GM19397 (cell line): ENCODE data around the gene GEN1.

Experiments
- ATAC-seq: cut with Tn5 transposase; IDR thresholded peaks from one replicate; pipeline ENCODE4 v1.9.1; 2021; ENCODE audit warnings: mild to moderate bottlenecking, moderate library complexity; ENCODE audit not compliant: unreplicated experiment

Gene GEN1

GRCh38 chr2:17753803-17754663, at the start of gene GEN1, which contains the start of gene SMC6:
TSS of gene GEN1 (plus strand) at chr2:17754138. CDS start at chr2:17759944, 5,806 bp downstream.
TSS of gene SMC6 (minus strand) at chr2:17753810. CDS start at chr2:17745946, 7,864 bp downstream.
- peak; percentile 76 for ATAC-seq

GRCh38 chr2:17706845-17707244, 47.1 kb upstream of the GEN1 start:
- ATAC-seq = no peak

GRCh38 chr2:17708501-17708900, 45.4 kb upstream of the GEN1 start:
- ATAC-seq = no peak

- no peak for ATAC-seq
These were observed 44.0 kb upstream of the GEN1 start for GRCh38 chr2:17709897-17710296.

GRCh38 chr2:17710547-17711248, 43.2 kb upstream of the GEN1 start:
- no peak for ATAC-seq

- ATAC-seq = no peak
These were observed 40.6 kb upstream of the GEN1 start for GRCh38 chr2:17713291-17713690.

GRCh38 chr2:17717666-17718065, 36.3 kb upstream of the GEN1 start:
- no peak for ATAC-seq

- ATAC-seq = no peak
These were observed 35.2 kb upstream of the GEN1 start for GRCh38 chr2:17718689-17719088.

- ATAC-seq = no peak
These were observed 34.2 kb upstream of the GEN1 start for GRCh38 chr2:17719562-17720371.

GRCh38 chr2:17728210-17728609, 25.7 kb upstream of the GEN1 start:
- no peak for ATAC-seq

- no peak for ATAC-seq
These were observed 24.1 kb upstream of the GEN1 start for GRCh38 chr2:17729880-17730279.

- no peak for ATAC-seq
These were observed 20.3 kb upstream of the GEN1 start for GRCh38 chr2:17733599-17733998.

GRCh38 chr2:17735864-17736263, 18.1 kb upstream of the GEN1 start:
- no peak for ATAC-seq

- ATAC-seq = no peak
These were observed 16.9 kb upstream of the GEN1 start for GRCh38 chr2:17736989-17737388.

- ATAC-seq = no peak
These were observed 13.7 kb upstream of the GEN1 start for GRCh38 chr2:17740203-17740602.

GRCh38 chr2:17747684-17748452, 6.1 kb upstream of the GEN1 start:
- no peak for ATAC-seq

- ATAC-seq = no peak
These were observed 5.2 kb upstream of the GEN1 start for GRCh38 chr2:17748745-17749144.

- no peak for ATAC-seq
These were observed 4.0 kb upstream of the GEN1 start for GRCh38 chr2:17749753-17750438.

GRCh38 chr2:17752246-17752645, 1.7 kb upstream of the GEN1 start:
- peak; percentile 13 for ATAC-seq
